IgD-negative memory B cell (primary cell): ENCODE data around the gene C19orf44. TPM values are rescaled to one million over a fixed set of nuclear protein-coding genes. Genes with fewer than 3 reads are reported as not detected.
"Not testable (repeated sequence)": the region's sequence is repeated elsewhere in the genome, so short reads cannot be mapped to it uniquely, and the experiment has no call there.

Experiments used
- H3K27ac Mint-ChIP-seq, 3 donors: one replicate each; pipeline ENCODE4 v1.8.0; 2020 to 2022; ENCODE audit warnings: mild to moderate bottlenecking in 3 of 3, mixed read lengths in 3 of 3, moderate library complexity in 1 of 3
- H3K27me3 Mint-ChIP-seq: one replicate; pipeline ENCODE4 v1.8.0; 2021; ENCODE audit warnings: mixed read lengths
- H3K36me3 Mint-ChIP-seq: one replicate; pipeline ENCODE4 v1.8.0; 2020; ENCODE audit warnings: mild to moderate bottlenecking, mixed read lengths
- H3K4me1 Mint-ChIP-seq, 3 donors: one replicate each; pipeline ENCODE4 v1.8.0; 2020 to 2022; ENCODE audit warnings: mixed read lengths in 3 of 3, mild to moderate bottlenecking in 1 of 3
- H3K4me3 Mint-ChIP-seq, 4 donors: one replicate each; pipeline ENCODE4 v1.8.0; 2020 to 2022; ENCODE audit warnings: mild to moderate bottlenecking in 4 of 4, mixed read lengths in 4 of 4, moderate library complexity in 3 of 4
- H3K9me3 Mint-ChIP-seq, 3 donors: one replicate each; pipeline ENCODE4 v1.8.0; 2020 to 2021; ENCODE audit warnings: mixed read lengths in 3 of 3, mild to moderate bottlenecking in 1 of 3
- polyA plus RNA-seq: library from polyadenylated mRNA; unstranded; fragments of 300-500 nt; fragmentation: Illumina TruSeq; gene quantifications from one replicate; pipeline ENCODE4 v1.2.3, GENCODE V29; 2021

C19orf44 gene
- polyA plus RNA-seq, 1 donor from 2014 or later: 3.6 TPM

DNA sequence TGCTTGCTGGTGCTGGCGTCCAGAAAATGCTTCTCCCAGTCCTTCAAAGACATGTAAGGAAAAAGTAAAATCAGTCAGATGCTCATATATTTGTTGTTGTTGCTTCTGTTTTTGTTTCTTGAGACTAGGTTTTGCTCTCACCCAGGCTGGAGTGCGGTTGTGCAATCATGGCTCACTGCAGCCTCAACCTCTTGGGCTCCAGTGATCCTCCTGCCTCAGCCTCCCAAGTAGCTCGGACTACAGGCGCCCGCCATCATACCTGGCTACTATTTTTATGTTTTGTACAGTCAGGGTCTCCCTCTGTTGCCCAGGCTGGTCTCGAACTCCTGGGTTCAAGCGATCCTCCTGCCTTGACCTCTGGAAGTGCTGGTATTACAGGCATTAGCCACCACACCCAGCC is 13.4 kb upstream of the C19orf44 start:
- H3K4me3 Mint-ChIP-seq: no peak overlapping the region
- no peaks in the 10 kb centered on the region for H3K9me3 Mint-ChIP-seq
- H3K27me3 Mint-ChIP-seq: no peaks in the 10 kb centered on the region
- no peaks in the 10 kb centered on the region for H3K36me3 Mint-ChIP-seq
- H3K27ac Mint-ChIP-seq: no peak overlapping the region
- no peaks in the 10 kb centered on the region for H3K4me1 Mint-ChIP-seq

DNA sequence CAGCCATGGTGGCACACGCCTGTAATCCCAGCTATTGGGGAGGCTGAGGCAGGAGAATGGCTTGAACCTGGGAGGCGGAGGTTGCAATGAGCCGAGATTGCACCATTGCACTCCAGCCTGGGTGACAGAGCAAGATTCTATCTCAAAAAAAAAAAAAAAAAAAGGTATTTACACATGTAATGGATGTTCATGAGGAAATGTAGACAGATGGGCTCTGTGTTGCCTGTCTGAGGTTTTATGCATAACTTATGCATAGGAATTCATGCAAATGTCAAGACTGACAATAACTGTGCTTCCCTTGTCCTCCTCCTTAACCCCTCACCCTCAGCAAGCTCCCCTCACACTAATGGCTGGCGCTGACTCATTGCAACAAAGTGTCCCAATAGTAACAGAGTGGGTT is 9.7 kb upstream of the C19orf44 start:
- not testable (repeated sequence) for H3K27ac Mint-ChIP-seq, H3K4me3 Mint-ChIP-seq, H3K36me3 Mint-ChIP-seq, H3K27me3 Mint-ChIP-seq, H3K4me1 Mint-ChIP-seq, H3K9me3 Mint-ChIP-seq

DNA sequence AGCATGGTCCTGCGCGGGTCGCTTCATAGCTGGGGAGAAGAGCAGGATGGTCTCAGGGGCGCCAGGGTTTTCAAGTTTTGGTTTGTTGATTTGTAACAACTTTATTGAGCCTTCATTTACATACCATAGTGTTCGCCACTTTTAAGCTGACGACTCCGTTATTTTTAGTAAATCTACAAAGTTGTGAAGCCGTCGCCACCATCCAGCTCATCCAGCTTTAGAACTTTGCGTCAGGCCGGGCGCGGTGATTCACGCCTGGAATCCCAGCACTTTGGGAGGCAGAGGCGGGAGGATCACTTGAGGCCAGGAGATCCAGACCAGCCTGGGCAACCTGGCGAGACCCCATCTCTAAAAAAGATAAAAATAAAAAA is 404 bp downstream of the C19orf44 start:
- Mint-ChIP-seq H3K27me3 (no peaks in the 10 kb centered on the region), H3K36me3 (peaks cover 4% of the 10 kb centered on the region), H3K9me3 (no peaks in the 10 kb centered on the region), H3K4me3 (peak overlapping the region; percentile 87 to 97 (median 96)), H3K4me1 (peaks cover 10 to 15% (median 12%) of the 10 kb centered on the region in 3 donors), H3K27ac (peak overlapping the region; percentile 71 to 98 (median 83))

DNA sequence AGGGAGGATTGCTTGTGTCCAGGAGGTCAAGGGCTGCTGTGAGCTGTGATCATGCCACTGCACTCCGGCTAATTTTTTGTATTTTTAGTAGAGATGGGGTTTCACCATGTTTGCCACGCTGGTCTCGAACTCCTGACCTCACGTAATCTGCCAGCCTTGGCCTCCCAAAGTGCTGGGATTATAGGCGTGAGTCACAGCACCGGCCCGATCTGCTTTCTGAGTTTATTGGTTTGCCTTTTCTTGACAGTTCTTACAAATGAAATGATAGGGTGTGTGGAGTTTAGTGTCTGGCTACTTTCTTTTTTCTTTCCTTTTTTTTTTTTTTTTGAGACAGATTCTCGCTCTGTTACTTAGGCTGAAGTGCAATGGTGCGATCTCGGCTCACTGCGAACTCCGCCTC is 848 bp downstream of the C19orf44 start:
- no peak overlapping the region for H3K27ac Mint-ChIP-seq
- H3K27me3 Mint-ChIP-seq: no peaks in the 10 kb centered on the region
- H3K4me1 Mint-ChIP-seq: peaks cover 10 to 15% (median 12%) of the 10 kb centered on the region in 3 donors
- H3K36me3 Mint-ChIP-seq: peaks cover 4% of the 10 kb centered on the region
- H3K4me3 Mint-ChIP-seq: peak overlapping the region; percentile 58 to 97 (median 92)
- no peaks in the 10 kb centered on the region for H3K9me3 Mint-ChIP-seq

DNA sequence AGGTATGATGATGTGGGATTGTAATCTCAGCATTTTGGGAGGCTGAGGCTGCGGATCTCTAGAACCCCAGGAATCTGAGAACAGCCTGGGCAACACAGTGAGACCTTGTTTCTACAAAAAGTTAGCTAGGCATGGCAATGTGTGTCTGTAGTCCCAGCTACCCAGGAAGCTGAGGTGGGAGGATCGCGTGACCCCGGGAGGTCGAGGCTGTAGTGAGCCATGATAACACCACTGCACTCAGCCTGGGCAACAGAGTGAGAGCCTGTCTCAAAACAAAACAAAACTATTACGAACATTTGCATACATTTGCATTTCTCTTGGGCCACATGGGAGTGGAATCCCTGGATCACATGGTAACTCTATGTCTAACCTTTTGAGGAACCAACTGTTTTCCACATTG is 1.6 kb downstream of the C19orf44 start:
- H3K9me3 Mint-ChIP-seq: no peaks in the 10 kb centered on the region

DNA sequence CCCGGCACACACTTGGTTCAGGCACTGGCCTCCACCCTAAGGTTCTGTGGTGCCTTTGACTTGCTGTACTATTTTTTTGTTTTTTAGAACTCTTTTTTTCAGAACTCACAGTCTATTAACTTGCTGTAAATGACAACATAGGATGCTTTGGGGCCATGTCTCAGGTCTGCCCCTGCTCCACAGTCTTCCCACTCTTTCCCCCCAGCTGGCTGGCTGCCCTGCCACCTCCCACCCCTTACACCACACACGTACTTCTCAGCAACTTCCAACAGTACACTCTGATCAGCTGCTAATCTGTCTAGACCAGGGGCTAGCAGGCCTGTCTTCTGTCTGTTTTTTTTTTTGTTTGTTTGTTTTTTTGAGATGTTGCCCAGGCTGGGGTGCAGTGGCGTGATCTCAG is 8.1 kb downstream of the C19orf44 start:
- no peaks in the 10 kb centered on the region for H3K27me3 Mint-ChIP-seq
- no peak overlapping the region for H3K4me3 Mint-ChIP-seq
- peaks cover 4% of the 10 kb centered on the region for H3K36me3 Mint-ChIP-seq
- H3K9me3 Mint-ChIP-seq: no peaks in the 10 kb centered on the region
- no peak overlapping the region for H3K27ac Mint-ChIP-seq
- peaks cover 2 to 4% (median 2%) of the 10 kb centered on the region in 3 donors for H3K4me1 Mint-ChIP-seq

More for the DNA sequence above, 1.6 kb downstream of the C19orf44 start:
- Mint-ChIP-seq H3K27ac (no peak overlapping the region), H3K27me3 (no peaks in the 10 kb centered on the region), H3K4me3 (peak overlapping the region in 2 of 4 donors; percentile 87 to 96), H3K36me3 (peaks cover 4% of the 10 kb centered on the region), H3K4me1 (peaks cover 10 to 15% (median 12%) of the 10 kb centered on the region in 3 donors)

DNA sequence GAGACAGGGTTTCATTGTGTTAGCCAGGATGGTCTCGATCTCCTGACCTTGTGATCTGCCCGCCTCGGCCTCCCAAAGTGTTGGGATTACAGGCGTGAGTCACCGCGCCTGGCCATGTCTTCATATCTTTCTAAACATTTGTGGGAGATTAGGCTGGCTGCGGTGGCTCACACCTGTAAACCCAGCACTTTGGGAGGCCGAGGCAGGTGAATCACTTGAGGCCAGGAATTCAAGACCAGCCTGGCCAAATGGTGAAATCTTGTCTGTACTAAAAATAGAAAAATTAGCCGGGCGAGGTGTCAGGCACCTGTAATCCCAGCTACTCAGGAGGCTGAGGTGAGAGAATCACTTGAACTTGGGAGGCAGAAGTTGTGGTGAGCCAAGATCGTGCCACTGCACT is 10.0 kb downstream of the C19orf44 start:
- not testable (repeated sequence) for H3K9me3 Mint-ChIP-seq, H3K27ac Mint-ChIP-seq, H3K4me3 Mint-ChIP-seq, H3K4me1 Mint-ChIP-seq, H3K27me3 Mint-ChIP-seq, H3K36me3 Mint-ChIP-seq

DNA sequence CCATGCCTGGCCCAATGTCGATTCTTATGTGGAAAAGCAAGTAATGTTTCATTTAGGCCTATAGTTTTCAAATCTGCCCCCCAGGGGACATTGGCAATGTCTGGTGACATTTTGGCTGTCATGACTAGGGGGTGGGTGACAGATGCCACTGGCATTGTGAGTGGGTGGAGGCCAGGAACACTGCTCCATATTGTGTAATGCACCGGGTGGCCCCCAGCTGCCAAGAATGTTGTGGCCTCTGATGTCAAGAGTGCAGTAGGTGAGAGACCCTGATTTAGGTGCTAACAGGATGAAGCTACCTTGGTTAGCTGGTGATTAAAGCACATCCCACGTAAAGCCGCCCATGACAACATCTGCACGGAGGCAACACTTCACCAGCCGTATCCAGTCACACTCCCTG is 10.8 kb downstream of the C19orf44 start:
- no peaks in the 10 kb centered on the region for H3K36me3 Mint-ChIP-seq
- H3K4me3 Mint-ChIP-seq: no peak overlapping the region
- H3K27ac Mint-ChIP-seq: no peak overlapping the region
- no peaks in the 10 kb centered on the region for H3K4me1 Mint-ChIP-seq
- no peaks in the 10 kb centered on the region for H3K27me3 Mint-ChIP-seq
- H3K9me3 Mint-ChIP-seq: no peaks in the 10 kb centered on the region

DNA sequence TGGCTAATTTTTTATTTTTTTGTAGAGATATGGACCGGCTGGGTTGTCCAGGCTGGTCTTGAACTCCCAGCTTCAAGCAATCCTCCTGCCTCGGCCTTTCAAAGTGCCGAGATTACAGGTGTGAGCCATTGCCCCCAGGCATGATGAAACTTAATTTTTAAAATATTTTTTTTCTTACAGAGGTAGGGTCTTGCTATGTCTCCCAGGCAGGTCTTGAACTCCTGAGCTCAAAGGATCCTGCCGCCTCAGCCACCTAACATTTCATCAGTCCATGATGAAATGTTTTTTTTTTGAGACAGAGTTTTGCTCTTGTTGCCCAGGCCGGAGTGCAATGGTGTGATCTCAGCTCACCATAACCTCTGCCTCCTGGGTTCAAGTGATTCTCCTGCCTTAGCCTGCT is 12.4 kb downstream of the C19orf44 start:
- H3K9me3 Mint-ChIP-seq: no peaks in the 10 kb centered on the region
- no peak overlapping the region for H3K4me3 Mint-ChIP-seq
- no peak overlapping the region for H3K27ac Mint-ChIP-seq
- H3K4me1 Mint-ChIP-seq: no peaks in the 10 kb centered on the region
- no peaks in the 10 kb centered on the region for H3K36me3 Mint-ChIP-seq
- H3K27me3 Mint-ChIP-seq: no peaks in the 10 kb centered on the region

DNA sequence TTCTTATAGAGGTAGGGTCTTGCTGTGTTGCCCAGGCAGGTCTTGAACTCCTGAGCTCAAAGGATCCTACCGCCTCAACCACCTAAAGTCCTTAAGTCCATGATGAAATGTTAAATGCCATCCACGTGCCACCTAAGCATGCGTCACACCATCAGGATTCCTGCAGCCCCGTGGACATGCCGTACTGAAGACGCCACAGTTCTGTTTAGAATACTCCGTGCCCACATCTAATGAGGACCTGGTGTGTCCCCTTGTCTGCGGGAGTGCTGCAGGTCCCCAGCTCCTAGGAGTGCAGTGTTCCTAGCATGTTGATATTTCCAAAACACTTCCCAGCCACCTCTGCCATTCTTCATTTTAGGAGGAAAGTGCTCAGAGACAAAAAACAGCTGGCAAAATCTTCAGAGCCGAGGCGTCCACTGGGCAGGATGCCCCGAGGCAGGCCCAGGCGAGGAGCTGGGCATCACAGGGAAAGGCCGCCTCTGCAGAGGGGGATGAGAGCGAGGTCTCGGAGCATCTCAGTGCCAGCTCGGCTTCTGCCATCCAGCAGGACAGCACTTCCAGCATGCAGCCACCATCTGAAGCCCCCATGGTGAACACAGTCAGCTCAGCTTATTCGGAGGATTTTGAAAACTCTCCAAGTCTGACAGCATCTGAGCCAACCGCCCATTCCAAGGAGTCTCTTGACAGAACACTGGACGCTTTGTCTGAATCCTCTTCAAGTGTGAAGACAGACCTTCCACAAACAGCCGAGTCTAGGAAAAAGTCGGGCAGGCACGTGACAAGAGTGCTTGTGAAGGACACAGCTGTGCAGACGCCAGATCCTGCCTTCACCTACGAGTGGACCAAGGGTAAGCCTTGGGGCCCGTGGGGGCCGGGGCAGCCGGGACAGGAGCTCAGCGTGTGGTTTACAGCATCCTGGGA is 13.2 kb downstream of the C19orf44 start:
- Mint-ChIP-seq H3K27ac (no peak overlapping the region), H3K4me3 (no peak overlapping the region), H3K4me1 (no peaks in the 10 kb centered on the region), H3K9me3 (no peaks in the 10 kb centered on the region), H3K36me3 (no peaks in the 10 kb centered on the region), H3K27me3 (no peaks in the 10 kb centered on the region)

DNA sequence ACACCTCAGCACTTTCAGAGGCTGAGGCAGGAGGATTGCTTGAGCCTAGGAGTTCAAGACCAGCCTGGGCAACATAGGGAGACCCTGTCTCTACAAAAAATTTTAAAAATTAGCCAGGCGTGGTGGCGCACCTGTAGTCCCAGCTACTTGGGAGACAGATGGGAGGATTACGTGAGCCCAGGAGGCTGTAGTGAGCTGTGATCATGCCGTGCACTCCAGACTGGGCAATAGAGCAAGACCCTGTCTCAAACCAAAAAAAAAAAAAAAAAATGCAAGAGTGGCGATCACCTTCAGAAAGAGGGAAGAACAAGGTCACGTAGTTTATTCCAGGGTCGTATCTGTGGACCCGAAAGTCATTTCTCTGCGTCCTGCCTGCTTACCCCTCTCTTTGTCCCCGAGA is 16.4 kb downstream of the C19orf44 start:
- H3K27ac Mint-ChIP-seq, H3K9me3 Mint-ChIP-seq, H3K36me3 Mint-ChIP-seq, H3K27me3 Mint-ChIP-seq, H3K4me3 Mint-ChIP-seq, H3K4me1 Mint-ChIP-seq: not testable (repeated sequence)

DNA sequence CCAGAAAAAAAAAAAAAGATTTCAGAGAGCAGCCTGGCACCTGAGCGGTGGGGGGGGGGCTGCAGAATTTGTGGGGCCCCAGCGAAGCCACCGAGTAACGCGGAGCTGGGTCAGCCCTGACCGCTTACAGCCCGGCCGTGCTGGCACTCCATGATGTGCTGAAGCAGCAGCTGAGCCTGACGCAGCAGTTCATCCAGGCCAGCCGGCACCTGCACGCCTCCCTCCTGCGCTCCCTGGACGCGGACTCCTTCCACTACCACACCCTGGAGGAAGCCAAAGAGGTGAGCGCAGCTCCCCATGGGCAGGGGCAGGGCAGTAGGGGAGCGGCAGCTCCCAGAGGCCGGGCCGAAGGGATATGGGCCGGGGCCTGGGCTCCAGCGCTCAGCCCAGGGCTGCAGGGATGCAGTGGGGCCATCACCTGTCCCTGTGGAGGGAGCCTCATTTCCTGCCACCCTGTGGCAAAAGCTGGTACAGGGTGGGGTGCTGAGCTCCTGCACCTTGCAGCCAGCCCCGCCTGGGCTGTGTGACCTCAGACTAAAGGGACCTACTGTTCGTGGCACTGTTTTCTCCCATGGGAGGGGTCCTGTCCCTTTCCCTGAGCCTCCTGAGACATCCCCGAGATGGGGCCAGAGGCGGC is 18.3 kb downstream of the C19orf44 start:
- no peaks in the 10 kb centered on the region for H3K4me1 Mint-ChIP-seq
- H3K27ac Mint-ChIP-seq: no peak overlapping the region
- peaks cover 2% of the 10 kb centered on the region for H3K36me3 Mint-ChIP-seq
- no peaks in the 10 kb centered on the region for H3K27me3 Mint-ChIP-seq
- no peaks in the 10 kb centered on the region for H3K9me3 Mint-ChIP-seq
- no peak overlapping the region for H3K4me3 Mint-ChIP-seq

DNA sequence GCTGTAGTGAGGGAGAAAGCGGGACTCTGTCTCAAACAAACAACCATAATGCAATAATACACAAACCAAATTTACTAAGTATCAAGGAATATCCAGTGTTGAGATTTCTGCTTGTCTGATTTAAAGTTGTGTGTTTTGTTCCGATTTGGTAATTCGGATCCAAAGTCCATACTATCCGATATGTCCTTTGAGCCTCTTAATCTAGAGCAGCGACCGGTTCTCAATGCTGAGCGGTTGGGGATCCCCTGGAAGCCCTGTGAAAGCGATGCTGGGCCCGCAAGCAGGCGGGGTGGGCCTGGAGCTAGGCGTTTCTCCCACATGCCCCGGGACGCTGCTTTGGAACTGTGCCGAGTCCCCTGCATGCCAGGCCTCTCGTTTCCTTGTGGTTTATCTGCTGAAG is 20.2 kb downstream of the C19orf44 start:
- no peaks in the 10 kb centered on the region for H3K4me1 Mint-ChIP-seq
- H3K9me3 Mint-ChIP-seq: no peaks in the 10 kb centered on the region
- H3K36me3 Mint-ChIP-seq: peaks cover 2% of the 10 kb centered on the region
- no peak overlapping the region for H3K4me3 Mint-ChIP-seq
- no peak overlapping the region for H3K27ac Mint-ChIP-seq
- no peaks in the 10 kb centered on the region for H3K27me3 Mint-ChIP-seq

DNA sequence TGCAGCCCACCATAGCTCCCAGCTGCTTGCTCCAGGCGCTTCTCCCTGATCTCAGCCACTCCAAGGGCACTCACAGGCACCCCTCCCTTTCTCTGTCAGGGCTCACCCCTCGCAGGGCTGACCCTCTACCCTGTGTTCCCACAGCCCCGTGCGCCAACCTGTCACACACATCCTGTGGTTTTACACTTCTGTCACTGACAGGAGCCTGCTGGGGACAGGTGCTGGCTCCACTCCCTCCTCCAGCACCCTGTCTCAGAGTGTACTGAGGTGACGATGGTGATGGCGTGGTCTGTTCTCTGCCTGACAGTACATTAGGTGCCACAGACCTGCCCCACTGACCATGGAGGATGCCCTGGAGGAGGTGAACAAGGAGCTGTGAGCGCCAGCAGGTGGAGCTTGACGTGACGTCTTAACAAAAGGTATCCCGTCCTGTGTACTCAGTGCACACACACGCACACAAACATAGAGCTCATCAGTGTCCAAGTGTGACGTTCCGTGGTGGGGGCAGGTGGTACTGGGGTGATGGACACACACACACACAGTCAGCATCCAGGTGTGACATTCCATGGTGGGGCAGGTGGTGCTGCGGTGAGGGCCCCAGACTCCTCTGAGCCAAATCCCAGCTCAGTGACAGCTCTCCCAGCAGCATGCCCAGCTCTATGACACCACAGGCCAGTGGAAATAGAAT is 20.9 kb downstream of the C19orf44 start:
- Mint-ChIP-seq H3K27me3 (no peaks in the 10 kb centered on the region), H3K4me3 (no peak overlapping the region), H3K27ac (peak overlapping the region in 1 of 3 donors; percentile 32), H3K9me3 (no peaks in the 10 kb centered on the region), H3K36me3 (peaks cover 2% of the 10 kb centered on the region), H3K4me1 (no peaks in the 10 kb centered on the region)

DNA sequence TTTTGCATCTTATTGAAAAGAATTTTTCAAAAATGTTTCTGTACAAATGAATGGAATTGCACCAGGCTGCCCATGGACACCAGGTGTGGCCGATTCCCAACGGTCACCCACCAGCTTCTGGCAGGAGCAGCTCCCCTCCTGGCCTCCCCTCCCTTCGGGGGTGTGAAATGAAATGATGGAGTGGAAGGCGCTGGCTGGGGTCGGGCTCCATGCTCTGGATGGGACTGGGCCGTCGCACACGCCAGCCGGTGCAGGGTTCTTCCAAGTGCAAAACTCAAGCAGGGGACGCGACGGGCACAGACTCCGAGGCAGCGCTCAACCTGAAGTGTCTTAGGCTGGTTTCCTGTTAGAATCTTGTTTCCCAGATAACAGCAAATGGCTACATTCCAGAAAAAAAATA is 21.9 kb downstream of the C19orf44 start:
- H3K27me3 Mint-ChIP-seq: no peaks in the 10 kb centered on the region
- peak overlapping the region in 1 of 3 donors; percentile 37 for H3K27ac Mint-ChIP-seq
- H3K4me3 Mint-ChIP-seq: peak overlapping the region in 1 of 4 donors; percentile 44
- H3K36me3 Mint-ChIP-seq: peaks cover 2% of the 10 kb centered on the region
- no peaks in the 10 kb centered on the region for H3K9me3 Mint-ChIP-seq
- no peaks in the 10 kb centered on the region for H3K4me1 Mint-ChIP-seq
